ENCODE results near the gene CFAP70.
"Not testable (repeated sequence)": the region's sequence is repeated elsewhere in the genome, so short reads cannot be mapped to it uniquely, and the experiment has no call there.

CFAP70 gene

DNA sequence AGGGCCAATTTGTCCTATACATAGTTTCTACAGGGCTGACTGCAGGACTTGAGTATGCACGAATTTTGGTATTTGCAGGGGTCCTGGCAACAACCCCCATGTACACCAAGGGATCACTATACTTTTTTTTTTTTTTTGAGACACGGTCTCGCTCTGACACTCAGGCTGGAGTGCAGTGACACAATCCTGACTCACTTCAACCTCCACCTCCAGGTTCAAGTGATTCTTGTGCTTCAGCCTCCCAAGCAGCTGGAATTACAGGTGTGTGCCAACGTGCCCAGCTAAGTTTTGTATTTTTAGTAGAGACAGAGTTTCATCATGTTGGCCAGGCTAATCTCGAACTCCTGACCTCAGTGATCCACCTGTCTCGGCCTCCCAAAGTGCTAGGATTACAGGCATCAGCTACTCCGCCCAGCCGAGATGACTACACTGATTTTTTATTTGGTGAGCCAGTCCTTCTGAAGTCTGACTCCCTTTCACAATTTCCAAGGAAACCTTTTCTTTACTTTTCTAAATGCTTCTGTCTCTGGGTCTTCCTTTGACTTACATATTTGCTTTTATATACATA is 19.8 kb downstream of the CFAP70 start:
- DNase-seq, result no peak

DNA sequence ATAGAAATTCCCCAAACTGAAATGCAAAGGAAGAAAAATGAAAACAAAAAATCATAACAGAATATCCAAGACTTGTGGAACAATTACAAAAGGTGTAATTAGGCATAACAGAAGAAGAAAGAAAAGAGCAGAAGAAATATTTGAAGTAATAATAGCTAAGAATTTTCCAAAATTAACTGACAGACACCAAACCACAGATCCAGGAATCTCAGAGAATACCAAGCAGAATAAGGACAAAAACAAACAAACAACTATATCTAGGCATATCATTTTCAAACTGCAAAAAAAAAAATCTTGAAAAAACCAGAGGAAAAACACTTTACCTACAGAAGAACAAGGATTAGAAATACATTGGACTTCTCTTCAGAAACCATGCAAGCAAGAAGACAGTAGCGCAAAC is 25.5 kb downstream of the CFAP70 start:
- DNase-seq, result no peak

DNA sequence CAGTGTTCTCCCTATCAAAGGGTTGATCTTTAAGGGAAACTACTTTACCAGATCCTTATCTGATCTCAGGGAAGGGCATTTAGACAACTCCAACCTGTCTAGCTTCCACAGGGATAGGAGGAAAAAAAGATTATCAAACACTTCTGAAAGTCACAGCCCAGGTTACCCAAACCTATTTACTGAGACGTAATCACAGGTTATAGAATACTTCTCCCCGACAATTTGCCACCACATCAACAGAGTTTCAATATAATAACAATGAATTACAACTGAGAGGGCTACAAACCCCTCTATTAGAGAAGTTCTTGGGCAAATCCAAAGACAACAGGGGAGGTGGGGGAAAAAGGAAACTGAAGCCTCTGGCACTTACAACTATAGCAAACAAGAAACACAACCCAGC is 26.3 kb downstream of the CFAP70 start:
- DNase-seq, result no peak

DNA sequence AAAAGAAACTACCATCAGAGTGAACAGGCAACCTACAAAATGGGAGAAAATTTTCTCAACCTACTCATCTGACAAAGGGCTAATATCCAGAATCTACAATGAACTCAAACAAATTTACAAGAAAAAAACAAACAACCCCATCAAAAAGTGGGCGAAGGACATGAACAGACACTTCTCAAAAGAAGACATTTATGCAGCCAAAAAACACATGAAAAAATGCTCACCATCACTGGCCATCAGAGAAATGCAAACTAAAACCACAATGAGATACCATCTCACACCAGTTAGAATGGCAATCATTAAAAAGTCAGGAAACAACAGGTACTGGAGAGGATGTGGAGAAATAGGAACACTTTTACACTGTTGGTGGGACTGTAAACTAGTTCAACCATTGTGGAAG is 30.1 kb downstream of the CFAP70 start:
- not testable (repeated sequence) for DNase-seq

DNA sequence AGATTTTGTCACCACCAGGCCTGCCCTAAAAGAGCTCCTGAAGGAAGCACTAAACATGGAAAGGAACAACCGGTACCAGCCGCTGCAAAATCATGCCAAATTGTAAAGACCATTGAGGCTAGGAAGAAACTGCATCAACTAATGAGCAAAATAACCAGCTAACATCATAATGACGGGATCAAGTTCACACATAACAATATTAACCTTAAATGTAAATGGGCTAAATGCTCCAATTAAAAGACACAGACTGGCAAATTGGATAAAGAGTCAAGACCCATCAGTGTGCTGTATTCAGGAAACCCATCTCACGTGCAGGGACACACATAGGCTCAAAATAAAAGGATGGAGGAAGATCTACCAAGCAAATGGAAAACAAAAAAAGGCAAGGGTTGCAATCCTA is 33.4 kb downstream of the CFAP70 start:
- DNase-seq, result not testable (repeated sequence)

DNA sequence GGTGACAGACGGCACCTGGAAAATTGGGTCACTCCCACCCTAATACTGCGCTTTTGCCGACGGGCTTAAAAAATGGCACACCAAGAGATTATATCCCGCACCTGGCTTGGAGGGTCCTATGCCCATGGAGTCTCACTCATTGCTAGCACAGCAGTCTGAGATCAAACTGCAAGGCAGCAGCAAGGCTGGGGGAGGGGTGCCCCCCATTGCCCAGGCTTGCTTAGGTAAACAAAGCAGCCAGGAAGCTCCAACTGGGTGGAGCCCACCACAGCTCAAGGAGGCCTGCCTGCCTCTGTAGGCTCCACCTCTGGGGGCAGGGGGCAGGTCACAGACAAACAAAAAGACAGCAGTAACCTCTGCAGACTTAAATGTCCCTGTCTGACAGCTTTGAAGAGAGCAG is 35.1 kb downstream of the CFAP70 start:
- not testable (repeated sequence) for DNase-seq

DNA sequence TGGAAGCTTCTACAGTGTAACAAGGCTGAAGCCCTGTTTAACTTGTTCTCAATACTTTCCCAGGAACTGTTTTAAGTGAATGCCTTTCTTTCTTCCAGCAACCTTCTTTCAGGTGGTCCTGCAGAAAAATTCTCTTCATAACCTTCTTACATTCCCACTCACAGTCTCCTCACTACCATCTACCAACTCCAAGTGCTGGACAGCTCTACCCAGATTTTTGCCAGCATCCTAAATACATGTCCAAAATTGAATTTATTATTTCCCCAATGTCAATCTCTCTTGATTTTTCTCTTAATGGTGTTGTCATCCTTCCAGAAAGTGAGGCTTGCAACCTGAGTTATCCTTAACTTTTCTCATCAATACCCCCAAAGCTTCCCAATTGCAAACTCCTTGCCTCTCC is 48.2 kb downstream of the CFAP70 start:
- DNase-seq, result no peak

DNA sequence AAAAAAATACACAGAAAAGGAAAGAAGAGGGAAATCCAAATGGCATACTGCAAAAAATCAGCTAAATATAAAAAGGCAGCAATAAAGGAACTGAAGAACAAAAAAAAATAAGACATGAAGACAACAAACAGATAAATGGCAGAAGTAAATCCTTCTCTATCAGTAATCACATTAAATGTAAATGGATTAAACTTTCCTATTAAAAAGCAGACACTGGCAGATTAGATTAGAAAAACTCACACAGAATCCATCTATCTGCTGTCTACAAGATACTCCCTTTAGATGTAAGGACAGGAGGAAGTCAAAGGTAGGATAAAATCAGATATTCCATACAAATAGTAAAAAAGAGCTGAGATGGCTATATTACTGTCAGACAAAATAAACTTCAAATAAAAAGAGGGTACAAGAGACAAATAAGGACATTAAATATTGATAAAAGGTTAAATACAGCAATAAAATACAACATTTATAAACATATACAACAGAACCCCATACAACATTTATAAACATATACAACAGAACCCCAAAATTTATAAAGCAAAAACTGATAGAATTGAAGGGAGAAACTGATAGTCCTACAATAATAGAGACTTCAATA is 51.4 kb downstream of the CFAP70 start:
- no peak for DNase-seq

DNA sequence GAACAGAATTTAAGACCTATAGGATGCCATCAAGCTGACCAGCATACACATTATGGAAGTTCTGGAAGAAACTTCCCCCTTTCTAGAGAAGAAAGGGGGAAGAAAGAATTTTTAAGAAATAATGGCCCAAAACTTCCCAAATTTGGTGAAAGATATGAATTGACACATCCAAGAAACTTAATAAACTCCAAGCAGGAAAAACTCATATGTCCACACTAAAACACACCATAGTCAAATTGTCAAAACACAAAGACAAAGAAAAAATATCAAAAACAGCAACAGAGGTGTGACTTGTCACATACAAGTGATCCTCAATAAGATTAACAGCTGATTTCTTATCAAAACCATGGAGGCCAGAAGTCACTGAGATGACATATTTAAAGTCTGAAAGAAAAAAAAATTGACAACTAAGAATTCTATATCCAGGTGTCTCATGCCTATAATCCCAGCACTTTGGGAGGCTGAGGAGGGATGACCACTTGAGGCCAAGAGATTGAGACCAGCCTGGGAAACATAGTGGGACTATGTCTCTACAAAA is 52.4 kb downstream of the CFAP70 start:
- DNase-seq, result no peak

DNA sequence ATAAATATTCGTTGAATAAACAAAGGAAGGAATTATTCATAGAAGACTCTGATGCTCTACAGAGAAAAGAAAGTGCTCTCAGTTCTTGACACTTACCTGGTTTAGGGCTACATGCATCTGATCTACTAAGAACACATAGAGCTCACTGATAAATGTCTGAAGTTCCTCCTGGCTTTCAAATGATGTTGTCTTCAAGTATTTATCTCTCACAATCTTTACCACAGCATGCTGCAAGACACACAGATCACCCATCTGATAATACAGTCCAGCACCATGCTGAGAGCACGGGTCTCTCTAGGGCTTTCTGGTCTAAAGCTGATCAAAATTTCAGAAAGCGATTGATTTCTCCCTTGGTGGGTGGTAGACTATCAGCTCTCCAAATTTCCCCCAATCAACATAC is 61.7 kb downstream of the CFAP70 start:
- DNase-seq, result no peak

DNA sequence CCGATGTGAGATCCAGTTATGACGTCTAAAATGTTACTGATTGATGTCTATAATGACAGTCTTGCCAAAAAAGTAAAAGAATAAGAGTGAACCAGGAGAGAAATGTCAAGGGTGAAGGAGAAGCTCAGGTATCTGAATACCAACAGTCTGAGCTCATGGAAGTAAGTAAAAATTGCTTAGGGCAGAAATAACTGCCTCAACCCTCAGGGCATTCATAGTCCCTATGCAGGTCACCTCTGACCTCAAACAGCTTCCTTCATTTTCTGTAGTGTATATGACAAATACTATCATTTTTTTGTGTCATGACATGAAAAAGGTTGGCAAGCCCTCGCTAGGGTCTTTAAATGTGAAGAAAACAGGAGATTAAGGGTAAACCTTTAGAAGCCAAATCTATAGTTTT is 65.2 kb downstream of the CFAP70 start:
- no peak for DNase-seq

DNA sequence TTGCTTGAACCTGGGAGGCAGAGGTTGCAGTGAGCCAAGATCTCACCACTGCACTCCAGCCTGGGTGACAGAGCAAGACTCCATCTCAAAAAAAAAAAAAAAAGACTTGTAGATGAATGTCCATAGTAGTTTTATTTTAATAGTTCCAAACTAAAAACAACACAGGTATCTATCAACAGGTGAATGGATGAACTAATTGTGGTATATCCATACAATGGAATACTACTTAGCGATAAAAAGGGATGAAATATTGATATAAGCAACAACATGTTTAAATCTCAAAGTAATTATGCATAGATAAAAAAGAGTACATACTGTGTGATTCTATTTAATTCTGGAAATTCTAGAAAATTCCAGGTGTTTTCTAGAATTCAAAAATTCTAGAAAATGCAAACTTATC is 68.7 kb downstream of the CFAP70 start:
- no peak for DNase-seq

DNA sequence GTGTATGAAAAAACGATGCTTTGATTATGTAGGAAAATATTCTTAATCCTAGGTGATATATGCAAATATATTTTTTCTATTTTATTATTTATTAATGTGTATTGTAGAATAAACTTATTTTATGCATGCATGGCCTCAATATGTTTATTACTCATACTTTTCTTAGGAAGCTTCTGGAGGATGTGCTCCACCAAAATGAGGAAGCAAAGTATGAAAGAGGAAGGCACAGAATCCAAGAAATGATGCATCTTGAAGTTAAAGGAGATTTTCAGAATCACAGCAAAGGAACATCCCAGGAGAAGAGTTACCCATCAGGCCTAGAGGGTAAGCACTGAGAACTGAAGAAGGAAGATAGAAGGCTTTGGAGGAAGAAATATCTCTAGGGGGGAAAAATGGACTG is 71.2 kb downstream of the CFAP70 start:
- DNase-seq, result no peak

DNA sequence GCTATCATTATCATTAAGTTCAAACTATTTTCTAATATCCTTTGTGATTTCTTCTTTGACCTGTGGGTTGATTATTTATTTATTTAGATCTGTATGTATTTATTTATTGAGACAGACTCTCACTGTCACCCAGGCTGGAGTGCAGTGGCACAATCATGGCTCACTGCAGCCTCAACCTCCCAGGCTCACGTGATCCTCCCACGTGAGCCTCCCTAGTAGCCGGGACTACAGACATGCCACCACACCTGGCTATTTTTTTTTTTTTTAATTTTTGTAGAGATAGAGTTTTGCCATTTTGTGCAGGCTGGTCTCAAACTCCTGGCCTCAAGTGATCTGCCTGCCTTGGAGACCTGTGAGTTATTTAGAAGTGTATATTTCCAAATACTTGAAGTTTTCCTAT is 77.6 kb downstream of the CFAP70 start:
- DNase-seq, result no peak

DNA sequence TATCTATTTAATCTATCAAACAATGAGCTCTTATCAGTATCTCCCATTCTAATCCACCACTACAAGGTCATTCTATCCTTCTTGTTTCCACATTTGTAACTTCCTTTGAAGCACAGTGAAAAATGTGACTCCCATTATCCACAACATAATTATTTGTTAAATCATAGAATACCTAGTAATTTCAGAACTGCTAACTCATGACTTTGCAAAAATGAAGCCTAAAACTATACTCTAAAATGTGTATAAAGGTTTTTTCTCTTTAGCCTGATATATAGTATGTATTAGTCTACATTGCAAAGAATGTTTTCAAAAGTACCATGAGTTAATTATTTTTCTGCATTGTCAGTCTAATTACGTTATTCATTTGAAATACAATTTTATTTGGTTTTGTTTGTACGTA is 94.2 kb downstream of the CFAP70 start:
- DNase-seq, result no peak

DNA sequence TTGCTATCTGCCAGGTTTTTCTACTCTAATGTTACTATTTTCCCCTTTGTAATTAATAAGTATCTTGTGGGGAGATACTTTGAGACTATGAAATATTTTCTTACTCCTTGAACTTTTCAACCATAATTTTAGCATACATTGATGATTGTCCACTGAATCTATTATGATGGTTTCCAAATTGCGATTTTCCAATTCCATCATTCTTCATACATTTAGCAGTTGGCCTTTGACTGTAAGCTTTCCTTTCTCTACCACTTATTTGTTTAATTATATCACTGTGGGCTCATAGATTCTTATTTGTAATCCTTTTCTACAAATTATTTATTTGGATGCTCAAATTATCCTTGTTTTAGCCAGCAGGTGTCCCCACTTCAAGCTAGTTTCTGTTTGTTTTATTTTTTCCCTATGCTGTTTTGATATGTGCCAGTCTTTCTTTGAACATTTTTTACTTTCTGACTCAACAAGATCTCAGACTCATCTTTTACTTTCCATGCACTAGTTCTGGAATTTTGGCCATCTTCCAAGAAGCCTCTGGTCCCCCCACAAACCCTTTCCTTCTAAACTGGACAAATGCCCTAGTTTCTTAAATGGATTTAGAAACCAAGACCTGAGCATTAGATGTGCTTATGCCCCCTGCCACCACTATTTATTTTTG is 94.8 kb downstream of the CFAP70 start:
- DNase-seq, result no peak

DNA sequence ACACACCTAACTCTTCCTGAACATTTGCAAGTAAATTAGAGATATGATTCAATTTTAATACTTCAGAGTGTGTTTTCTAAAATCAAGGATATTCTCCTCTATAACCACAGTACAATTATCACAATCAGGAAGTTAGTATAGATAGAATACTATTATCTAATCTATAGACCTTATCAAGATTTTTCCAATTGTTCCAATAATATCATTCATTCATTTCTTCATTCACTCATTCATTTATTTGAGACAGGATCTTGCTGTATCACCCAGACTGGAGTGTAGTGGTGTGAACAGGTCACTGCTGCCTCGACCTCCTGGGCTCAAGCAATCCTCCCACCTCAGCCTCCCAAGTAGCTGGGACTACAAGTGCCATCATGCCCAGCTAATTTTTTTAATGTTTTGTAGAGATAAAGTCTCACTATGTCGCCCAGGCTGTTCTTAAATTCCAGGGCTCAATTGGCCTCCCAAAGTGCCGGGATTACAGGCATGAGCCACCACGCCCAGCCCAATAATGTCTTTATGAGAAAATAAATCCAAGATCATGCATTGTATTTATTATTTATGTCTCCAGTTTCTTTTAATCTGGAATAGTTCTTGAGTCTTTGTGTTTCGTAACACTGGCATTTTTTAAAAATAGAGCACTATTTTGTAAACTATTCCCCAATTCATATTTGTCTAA is 95.6 kb downstream of the CFAP70 start:
- DNase-seq, result no peak

DNA sequence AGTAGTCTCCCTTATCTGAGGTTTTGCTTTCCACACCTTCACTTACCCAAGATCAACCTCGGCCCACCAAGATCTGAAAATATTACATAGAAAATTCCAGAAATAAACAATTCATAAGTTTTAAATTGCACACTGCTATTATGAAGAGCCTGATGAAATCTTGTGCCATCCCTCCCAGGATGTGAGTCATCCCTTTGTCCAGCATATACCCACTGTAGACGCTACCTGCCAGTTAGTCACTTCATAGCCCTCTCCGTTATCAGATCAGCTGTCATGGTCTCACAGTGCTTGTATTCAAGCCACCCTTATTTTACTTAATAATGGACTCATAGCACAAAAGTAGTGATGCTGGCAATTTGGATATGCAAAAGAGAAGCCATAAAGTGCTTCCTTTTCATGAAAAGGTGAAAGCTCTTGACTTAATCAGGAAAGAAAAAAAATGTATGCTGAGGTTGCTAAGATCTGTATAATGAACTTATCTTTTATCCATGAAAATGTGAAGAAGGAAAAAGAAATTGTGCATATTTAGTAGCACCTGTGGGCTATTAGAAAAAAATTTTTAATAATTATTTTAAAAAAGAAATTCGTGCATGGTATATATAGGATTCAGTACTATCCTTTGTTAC is 96.4 kb downstream of the CFAP70 start:
- no peak for DNase-seq

DNA sequence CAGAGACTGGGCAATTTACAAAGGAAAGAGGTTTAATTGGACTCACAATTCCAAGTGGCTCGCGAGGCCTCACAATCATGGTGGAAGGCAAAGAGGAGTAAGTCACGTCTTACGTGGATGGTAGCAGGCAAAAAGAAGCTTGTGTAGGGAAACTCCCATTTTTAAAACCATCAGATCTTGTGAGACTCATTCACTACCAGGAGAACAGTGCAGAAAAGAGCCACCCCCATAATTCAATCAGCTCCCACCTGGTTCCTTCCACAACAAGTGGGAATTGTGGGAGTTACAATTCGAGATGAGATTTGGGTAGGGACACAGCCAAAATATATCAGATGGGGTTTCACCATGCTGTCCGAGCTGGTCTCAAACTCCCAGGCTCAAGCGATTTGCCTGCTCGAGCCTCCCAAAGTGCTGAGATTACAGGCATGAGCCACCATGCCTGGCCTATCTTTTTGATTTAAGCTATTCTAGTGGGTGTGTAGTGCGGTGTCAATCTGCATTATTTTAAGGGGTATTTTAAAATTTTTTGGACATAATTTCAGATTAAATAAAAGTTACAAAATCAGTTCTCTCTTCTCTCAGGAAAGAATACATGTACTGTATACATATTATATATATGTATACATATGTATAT is 97.2 kb downstream of the CFAP70 start:
- no peak for DNase-seq

DNA sequence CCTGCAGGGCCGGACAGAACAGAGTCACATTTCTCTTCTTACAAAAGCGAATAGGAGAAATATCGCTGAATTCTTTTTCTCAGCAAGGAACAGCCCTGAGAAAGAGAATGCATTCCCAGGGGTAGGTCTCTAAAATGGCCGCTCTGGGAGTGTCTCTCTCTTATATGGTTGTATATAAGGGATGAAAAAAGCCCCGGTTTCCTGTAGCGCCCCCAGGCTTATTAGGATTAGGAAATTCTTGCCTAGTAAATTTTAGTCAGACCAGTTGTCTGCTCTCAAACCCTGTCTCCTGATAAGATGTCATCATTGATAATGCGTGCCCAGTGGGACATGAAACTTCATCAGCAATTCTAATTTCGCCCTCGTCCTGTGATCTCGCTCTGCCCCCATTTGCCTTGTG is 100.1 kb downstream of the CFAP70 start:
- not testable (repeated sequence) for DNase-seq

DNA sequence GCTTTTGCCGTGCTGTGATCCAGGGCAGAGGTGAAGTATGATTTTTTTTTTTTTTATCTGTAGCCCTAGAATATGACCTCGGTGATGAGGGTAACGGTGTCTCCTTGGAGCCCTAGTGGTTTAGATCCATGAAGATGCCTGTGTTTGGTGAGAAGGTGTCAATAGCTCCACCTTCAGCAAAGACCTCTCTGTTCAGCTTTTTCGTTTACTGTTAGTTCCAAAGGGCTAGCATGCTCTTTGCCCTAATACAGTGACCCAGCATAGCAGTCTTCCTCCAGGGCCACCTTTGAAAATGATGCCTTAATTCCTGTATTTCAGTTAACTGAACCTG is 105.5 kb downstream of the CFAP70 start:
- no peak for DNase-seq

DNA sequence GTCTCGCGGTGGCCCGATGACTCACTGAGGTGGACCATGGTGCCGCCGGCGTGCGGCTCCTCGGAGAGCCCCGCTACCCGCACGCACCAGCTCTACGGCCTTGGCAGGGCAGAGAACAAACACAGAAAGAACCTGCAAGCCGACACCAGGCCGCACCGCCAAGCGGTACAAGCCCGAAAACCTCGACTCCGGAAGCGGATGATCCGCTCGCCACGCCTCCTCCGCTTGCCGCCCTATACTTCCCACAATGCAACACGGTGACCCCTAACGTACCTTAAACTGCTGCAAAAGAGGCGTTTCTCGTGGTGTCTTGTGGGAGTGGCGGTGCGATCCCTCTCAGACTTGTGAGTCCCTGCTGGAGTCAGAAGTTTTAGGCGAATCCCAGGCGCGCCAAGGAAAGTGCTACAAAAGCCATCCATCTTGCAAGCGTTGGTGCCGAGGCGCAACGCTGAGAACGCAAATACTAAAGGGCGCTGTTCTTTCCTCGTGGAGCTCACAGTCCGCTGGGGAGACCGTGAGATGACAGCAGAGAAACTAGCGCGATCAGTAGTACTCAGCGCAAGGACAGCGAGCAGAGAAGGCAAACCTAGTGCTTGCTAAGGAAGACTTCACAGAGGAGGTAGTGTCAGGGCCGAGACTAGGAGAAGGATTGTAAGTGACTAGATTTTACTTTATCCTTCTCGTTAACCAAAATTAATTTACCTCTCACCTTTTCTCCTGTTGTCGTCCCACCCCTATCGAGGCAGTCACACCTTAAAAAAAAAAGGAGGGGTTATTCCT is 106.0 kb downstream of the CFAP70 start, which contains the start of gene MRPS16:
Gene MRPS16, minus strand, starts transcription at position 200 of the 780 bp plus-strand sequence. Its CDS starts 162 bp downstream, at position 38.
- DNase-seq, result peak; percentile 91

Data from CD4-positive, alpha-beta T cell treated with Interleukin-15 for 1 hour (primary cell).